HG03280 (cell line): ENCODE results near the gene LSAMP.

Experiments used
- ATAC-seq: cut with Tn5 transposase; IDR thresholded peaks from one replicate; pipeline ENCODE4 v1.9.1; 2021; ENCODE audit warnings: mild to moderate bottlenecking, moderate library complexity; ENCODE audit not compliant: unreplicated experiment

The LSAMP gene

GRCh38 chr3:116432795-116433194 is 12.5 kb downstream of the LSAMP start:
- no peak for ATAC-seq

- ATAC-seq, result no peak
These were observed 15.6 kb downstream of the LSAMP start for GRCh38 chr3:116429479-116430269.

DNA sequence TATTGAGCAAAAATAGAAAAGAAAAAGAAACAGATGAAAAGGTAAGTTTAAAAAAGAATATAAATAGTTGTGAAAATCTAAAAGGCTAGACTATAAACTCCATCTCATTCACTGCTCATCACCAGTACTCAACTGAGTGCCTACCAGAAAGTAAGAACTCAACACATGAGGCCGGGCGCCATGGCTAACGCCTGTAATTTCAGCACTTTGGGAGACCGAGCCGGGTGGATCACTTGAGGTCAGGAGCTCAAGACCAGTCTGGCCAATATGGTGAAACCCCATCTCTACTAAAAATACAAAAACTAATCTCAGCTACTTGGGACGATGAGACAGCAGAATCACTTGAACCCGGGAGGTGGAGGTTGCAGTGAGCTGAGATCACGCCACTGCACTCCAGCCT is 19.3 kb downstream of the LSAMP start:
- ATAC-seq, result no peak

DNA sequence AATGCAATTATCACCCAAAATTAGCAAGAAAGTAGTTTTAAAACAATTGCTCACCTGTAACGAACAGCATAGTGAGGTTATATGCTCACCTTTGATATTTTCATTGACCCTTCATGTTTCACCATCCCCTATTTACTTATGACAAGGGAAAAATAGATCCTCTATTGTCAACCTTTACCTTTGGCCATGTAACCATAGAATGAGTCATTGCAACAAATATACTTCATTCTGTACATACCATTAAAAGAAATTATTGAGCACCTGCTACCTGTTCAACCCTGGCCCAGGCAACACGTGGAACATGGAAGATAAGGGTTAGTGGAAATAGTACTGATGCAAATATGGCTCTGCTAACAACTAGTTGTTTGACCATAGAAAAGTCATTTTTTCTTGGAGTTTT is 20.2 kb downstream of the LSAMP start:
- ATAC-seq, result no peak

GRCh38 chr3:116423945-116424344 is 21.3 kb downstream of the LSAMP start:
- no peak for ATAC-seq

DNA sequence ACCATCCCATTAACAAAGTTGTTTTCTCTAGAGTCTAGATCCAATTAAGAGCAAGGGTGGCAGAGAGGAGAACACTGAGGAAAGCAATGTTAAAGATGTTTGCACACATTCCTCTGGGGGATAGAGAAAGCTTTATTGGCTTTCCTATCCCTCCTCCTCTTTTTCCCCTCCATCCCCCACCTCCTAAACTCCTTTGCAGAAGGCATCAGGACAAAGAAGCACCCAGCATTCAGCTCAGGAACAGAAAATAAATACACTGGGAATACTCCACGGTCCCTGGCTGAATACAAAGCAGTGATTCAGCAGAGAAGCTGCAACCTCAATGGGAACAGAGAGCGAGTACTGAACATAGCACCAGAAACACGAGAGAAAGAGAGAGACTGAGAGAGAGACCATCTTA is 21.9 kb downstream of the LSAMP start:
- ATAC-seq, result no peak

DNA sequence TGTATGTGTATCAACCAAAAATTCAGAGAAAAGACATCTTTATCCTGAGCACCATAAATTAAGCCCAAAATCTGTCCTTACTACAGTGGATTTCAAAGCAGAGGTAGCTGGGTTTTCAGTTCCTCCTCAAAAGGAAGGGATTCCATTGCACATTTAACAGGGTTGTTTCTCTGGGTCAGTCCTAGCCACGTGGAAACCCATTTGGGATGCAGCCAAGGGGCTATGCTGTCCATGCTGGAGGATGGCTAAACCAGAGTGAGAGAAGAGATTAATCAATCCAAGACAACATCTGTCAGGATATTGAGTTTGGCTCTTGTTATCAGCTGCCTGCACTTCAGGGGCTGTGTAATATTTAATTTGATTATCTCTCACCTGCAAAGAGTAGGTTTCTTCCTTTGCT is 28.1 kb downstream of the LSAMP start:
- ATAC-seq, result no peak

DNA sequence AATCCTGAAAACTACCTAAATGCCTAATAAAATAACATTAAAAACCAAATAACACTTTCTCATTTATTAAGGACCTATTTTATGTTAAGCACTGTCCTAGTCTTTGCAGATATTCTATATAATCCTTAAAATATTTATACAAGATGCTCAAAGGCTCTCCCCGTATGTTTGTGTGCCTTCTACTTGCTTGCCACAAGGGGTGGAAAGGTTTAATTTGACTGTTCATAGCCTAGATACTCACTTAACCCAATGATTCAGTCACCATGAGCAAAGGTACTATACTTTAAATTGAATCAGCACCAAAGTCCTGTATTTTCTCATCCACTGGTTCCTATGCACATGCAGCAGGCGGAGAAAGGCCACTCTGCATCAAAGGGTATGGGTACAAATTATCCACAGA is 32.0 kb downstream of the LSAMP start:
- no peak for ATAC-seq

- ATAC-seq, result no peak
These were observed 36.8 kb downstream of the LSAMP start for GRCh38 chr3:116408473-116408872.

DNA sequence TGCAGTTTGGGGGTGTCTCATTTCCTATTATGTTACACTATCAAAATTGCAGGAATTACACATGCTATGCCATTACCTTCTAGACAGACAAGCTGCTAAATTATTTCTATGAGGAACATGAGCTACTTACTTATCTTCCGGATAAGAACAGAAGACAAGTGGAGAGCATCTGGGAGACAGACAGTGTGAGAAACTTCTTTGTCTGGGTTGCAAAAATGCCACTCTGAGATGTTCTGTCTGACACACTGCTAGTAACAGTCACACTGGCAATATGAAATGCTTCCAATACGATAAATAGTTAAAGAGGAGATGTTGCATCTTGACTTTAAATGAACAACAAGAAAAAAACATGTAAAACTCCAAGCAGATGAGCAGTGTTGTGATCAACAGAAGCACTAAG is 40.1 kb downstream of the LSAMP start:
- no peak for ATAC-seq

- no peak for ATAC-seq
These were observed 45.5 kb downstream of the LSAMP start for GRCh38 chr3:116399701-116400226.

DNA sequence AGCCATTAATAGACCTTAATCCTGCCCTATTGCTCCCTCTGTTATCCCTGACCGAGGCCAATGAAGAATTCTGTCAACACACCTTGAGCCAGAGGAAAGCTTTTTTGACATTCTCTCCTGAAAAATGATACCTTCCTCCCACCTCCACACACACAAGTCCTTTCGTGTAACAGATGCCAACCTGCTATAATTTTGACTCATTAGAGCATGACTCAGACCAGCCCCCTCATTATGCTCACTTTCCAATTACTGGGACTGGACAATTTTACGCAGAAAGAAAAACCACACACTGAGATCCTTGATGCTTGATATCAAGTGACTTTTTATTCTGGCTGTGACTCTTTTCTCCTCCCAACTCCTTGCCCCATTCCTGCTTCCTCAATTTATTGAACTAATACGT is 50.9 kb downstream of the LSAMP start:
- ATAC-seq, result no peak

- ATAC-seq, result no peak
These were observed 52.1 kb downstream of the LSAMP start for GRCh38 chr3:116393199-116393598.

DNA sequence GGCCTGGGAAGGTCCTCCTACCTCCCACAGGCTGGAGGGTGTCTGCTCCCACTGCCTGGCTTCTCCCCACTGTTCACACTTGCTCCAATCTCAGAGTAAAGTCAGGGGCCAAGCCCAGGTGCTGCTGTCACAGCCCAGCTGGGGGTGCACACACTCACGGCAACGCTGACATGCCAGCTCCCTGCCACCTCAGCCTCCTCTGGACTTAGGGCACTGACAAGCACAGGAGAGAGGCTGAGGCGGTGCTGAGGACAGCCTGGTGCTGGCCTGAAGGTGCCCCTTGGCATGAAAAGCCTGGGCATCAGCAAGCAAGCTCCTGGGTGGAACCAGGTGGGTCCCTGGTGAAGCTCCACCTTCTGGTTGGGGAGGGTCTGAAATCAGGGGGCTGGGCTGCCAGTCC is 53.0 kb downstream of the LSAMP start:
- no peak for ATAC-seq

- no peak for ATAC-seq
These were observed 53.7 kb downstream of the LSAMP start for GRCh38 chr3:116391296-116392201.

DNA sequence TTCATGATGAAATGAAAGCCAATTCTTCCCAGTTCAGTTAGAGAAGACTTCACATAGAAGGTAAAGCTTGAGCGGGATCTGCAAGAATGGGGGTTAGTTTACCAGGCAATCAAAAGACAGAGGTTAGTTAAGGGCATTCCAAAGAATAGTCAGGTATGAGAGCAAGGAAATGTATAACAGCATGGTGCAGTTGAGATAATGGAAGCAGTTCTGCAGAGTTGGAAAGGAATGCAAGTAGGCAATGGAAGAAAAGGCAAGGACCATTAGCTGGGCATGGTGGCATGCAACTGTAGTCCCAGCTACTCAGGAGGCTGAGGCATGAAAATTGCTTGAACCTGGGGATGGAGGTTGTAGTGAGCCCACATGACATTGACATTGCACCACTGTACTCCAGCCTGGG is 55.0 kb downstream of the LSAMP start:
- no peak for ATAC-seq

- ATAC-seq, result no peak
These were observed 56.4 kb downstream of the LSAMP start for GRCh38 chr3:116388867-116389385.

- ATAC-seq, result no peak
These were observed 59.1 kb downstream of the LSAMP start for GRCh38 chr3:116386168-116386567.

GRCh38 chr3:116384717-116385116 is 60.6 kb downstream of the LSAMP start:
- no peak for ATAC-seq

- ATAC-seq, result no peak
These were observed 67.2 kb downstream of the LSAMP start for GRCh38 chr3:116378077-116378476.

- ATAC-seq, result no peak
These were observed 70.4 kb downstream of the LSAMP start for GRCh38 chr3:116374901-116375300.
